SHP77 treated with DMSO at 0.1 percent for 48 hours (cell line): ENCODE data around the gene PMS1.
"Not testable (repeated sequence)": the region's sequence is repeated elsewhere in the genome, so short reads cannot be mapped to it uniquely, and the experiment has no call there.

Source experiments
- DNase-seq: peaks from one replicate; lab custom pipeline; 2025; lab: John Stamatoyannopoulos, UW

PMS1 gene

GRCh38 chr2:189865826-189866225 lies 81.6 kb downstream of the PMS1 start:
- DNase-seq, result no peak

- DNase-seq, result no peak
These were observed 82.0 kb downstream of the PMS1 start for GRCh38 chr2:189866296-189866695.

- DNase-seq, result no peak
These were observed 84.6 kb downstream of the PMS1 start for GRCh38 chr2:189868896-189869295.

GRCh38 chr2:189870381-189871085 lies 86.3 kb downstream of the PMS1 start:
- no peak for DNase-seq

- DNase-seq, result no peak
These were observed 89.4 kb downstream of the PMS1 start for GRCh38 chr2:189873696-189874095.

- no peak for DNase-seq
These were observed 90.5 kb downstream of the PMS1 start for GRCh38 chr2:189874586-189875320.

- DNase-seq, result no peak
These were observed 92.0 kb downstream of the PMS1 start for GRCh38 chr2:189876271-189876670.

- no peak for DNase-seq
These were observed 95.4 kb downstream of the PMS1 start for GRCh38 chr2:189879716-189880081.

GRCh38 chr2:189880429-189880828 lies 96.2 kb downstream of the PMS1 start:
- DNase-seq, result no peak

- DNase-seq, result no peak
These were observed 96.7 kb downstream of the PMS1 start for GRCh38 chr2:189880832-189881492.

- DNase-seq, result no peak
These were observed 101.1 kb downstream of the PMS1 start for GRCh38 chr2:189885368-189885767.

GRCh38 chr2:189892546-189893294 lies 108.5 kb downstream of the PMS1 start:
- not testable (repeated sequence) for DNase-seq

GRCh38 chr2:189896809-189897208 lies 112.6 kb downstream of the PMS1 start:
- DNase-seq, result no peak

- DNase-seq, result no peak
These were observed 114.9 kb downstream of the PMS1 start for GRCh38 chr2:189899101-189899500.

GRCh38 chr2:189900726-189901125 lies 116.5 kb downstream of the PMS1 start:
- DNase-seq, result no peak

GRCh38 chr2:189901664-189902063 lies 117.4 kb downstream of the PMS1 start:
- no peak for DNase-seq

GRCh38 chr2:189913821-189914220 lies 129.6 kb downstream of the PMS1 start:
- no peak for DNase-seq

GRCh38 chr2:189916651-189917050 lies 132.4 kb downstream of the PMS1 start:
- DNase-seq, result no peak
